Occipital lobe (tissue), 3 donors: ENCODE data around the gene SPATA31A3. TPM values are rescaled to one million over a fixed set of nuclear protein-coding genes. Genes with fewer than 3 reads are reported as not detected.
"Not testable (repeated sequence)": the region's sequence is repeated elsewhere in the genome, so short reads cannot be mapped to it uniquely, and the experiment has no call there.

Source experiments
- DNase-seq: peaks from one replicate; lab custom pipeline; 2025; lab: John Stamatoyannopoulos, UW
- small RNA-seq: library from RNA; depleted of rRNA; stranded (forward); fragments of <200 nt; gene quantifications from one replicate; pipeline ENCODE3, GENCODE V24; 2014
- total RNA-seq: library from RNA; depleted of rRNA; stranded (reverse); fragments of >200 nt; gene quantifications from one replicate; pipeline ENCODE4 v1.2.3, GENCODE V29; 2014

The SPATA31A3 gene
- total RNA-seq: not detected

- DNase-seq: not testable (repeated sequence)
These were observed at the start of gene SPATA31A3 for GRCh38 chr9:66992450-66992849. TSS of gene SPATA31A3 (minus strand) at chr9:66992550. CDS start at chr9:66992521, 29 bp downstream.

GRCh38 chr9:66952576-66952975 is 39.8 kb downstream of the SPATA31A3 start:
- not testable (repeated sequence) for DNase-seq

DNA sequence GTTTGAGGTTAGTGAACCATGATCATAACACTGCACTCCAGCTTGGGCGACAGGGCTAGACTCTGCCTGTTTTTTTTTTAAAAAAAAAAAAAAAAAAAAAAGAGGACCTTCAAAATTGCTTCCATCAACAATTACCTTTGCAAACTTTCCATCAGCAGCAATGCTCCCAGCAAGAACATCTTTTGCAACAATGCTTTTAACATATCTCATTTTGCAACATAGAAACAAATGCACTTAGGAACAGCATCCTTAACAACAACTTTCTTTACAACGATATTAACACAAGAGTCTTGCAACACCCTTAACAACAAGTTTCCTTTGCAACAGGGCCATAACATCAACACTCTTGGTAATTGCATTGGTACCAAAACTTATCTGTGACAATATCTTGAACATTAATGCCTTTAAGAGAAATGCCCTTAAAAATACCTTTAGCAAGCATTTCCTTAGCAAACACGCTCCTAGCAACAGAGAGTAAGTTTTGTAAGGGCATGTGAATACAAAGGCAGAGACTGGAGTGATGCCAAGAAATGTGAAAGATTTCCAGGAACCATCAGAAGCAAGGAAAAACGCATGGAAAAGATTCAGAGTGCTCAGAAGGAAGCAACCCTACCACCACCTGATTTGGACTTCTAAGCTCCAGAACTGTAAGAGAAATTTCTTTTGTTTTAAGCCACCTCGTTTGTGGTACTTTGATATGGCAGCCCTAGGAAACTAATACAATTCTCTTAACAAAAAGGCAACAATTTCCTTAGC is 49.8 kb downstream of the SPATA31A3 start:
- not testable (repeated sequence) for DNase-seq

GRCh38 chr9:66939878-66940830 is 52.2 kb downstream of the SPATA31A3 start:
- not testable (repeated sequence) for DNase-seq

DNA sequence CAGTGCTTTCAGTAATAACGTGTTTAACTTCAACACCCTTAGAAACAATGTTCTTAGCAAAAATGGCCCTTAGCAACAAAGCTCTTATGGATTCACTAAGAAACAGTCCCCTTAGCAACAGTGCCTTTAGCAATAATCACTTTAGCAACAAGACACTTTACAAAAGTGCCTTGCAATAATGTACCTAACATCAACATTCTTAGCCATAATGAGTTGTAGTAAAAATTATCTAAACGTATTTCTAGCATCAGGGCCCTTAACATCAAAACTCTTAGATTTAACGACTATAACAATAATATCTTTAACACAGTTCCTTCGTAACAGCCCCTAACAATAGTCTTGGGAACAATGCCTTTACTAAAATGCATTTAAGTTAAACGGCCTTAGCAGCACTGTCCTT is 54.0 kb downstream of the SPATA31A3 start:
- not testable (repeated sequence) for DNase-seq

DNA sequence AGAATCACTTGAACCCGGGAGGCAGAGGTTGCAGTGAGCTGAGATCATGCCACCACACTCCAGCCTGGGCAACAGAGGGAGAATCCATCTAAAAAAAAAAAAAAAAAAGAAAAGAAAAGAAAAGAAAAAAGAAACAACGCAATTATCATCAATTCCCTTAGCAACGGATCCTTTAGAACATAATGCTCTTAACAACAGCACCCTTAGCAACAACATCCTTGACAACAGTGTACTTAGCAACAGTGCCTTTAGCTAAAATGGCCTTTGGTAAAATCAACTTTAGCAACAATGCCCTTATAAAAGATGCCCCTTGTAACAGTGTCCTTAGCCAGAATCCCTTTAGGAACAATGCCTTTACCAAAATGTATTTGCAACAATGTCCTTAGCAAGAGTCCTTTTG is 54.7 kb downstream of the SPATA31A3 start:
- not testable (repeated sequence) for DNase-seq

Small RNA genes lying within 50 kb of the gene (small RNA-seq; reads per million reads assigned to genes)
- gene AL353770.1 (not detected), gene AL353770.2 (not detected)

Other genes starting within 250 kb of the SPATA31A3 start
- 21.5 TPM for gene ZNF658, start 91.8 kb downstream of the SPATA31A3 start, total RNA-seq